Peyer's patch (tissue), 4 donors: Measurements from ENCODE around the gene CYP27C1.

Source experiments
- CTCF ChIP-seq, 6 experiments: fragments of 450-650 bp in 4 of 6; fragments of 200-600 bp in 2 of 6; sonication (generic) in 1 of 6; IDR thresholded peaks; one replicate each; pipeline ENCODE4 v1.5.1; 2017 to 2019; ENCODE audit warnings: antibody characterized with exemption in 6 of 6, mild to moderate bottlenecking in 3 of 6, moderate library complexity in 1 of 6
- POLR2A ChIP-seq, 2 donors: fragments of 450-650 bp; IDR thresholded peaks; one replicate each; pipeline ENCODE4 v1.5.1; 2017; ENCODE audit warnings: antibody characterized with exemption in 2 of 2, mild to moderate bottlenecking in 2 of 2, moderate library complexity in 2 of 2

DNA sequence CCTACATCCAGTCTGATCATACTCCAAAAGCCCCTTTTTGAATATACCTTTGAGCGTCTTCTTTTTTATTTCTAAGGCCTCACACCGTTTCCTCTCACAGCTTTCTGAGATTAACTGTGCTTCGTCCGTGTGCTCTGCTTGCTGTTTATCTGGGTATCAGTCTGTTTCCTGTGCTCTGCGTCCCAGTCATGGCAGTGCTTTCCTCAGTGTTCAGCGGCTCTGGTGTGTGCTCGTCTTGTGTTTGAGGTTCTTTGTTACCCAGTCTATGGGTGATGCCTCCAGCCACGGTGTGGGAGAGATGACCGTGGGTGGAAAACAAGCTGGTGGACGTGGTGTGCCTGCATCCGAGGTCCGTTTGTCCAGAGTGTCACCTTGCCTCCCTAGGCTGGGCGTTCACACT, 79.6 kb downstream of the CYP27C1 start:
- TF ChIP-seq CTCF (IDR thresholded peaks at IDR 0.05) (no peak), POLR2A (IDR thresholded peaks at IDR 0.05) (no peak)
